Measurements from ENCODE around the gene PTPRK.

The PTPRK gene

GRCh38 chr6:128499079-128499731 is 21.2 kb downstream of the PTPRK start:
- DNase-seq (ENCODE audit: low read depth), result no peak
- TF ChIP-seq CTCF (IDR thresholded peaks at IDR 0.05; ENCODE audit: low read depth, low read length, missing control alignments), result no peak
- H3K4me3 ChIP-seq (ENCODE audit: low read depth, low read length), result no peak overlapping the region

- H3K4me3 ChIP-seq (ENCODE audit: low read depth, low read length), result no peak overlapping the region
- no peak for TF ChIP-seq CTCF (IDR thresholded peaks at IDR 0.05; ENCODE audit: low read depth, low read length, missing control alignments)
- no peak for DNase-seq (ENCODE audit: low read depth)
Measured at GRCh38 chr6:128498234-128498633, 22.2 kb downstream of the PTPRK start.

GRCh38 chr6:128495536-128496333 is 24.7 kb downstream of the PTPRK start:
- DNase-seq (ENCODE audit: low read depth), result no peak
- no peak overlapping the region for H3K4me3 ChIP-seq (ENCODE audit: low read depth, low read length)
- TF ChIP-seq CTCF (IDR thresholded peaks at IDR 0.05; ENCODE audit: low read depth, low read length, missing control alignments), result no peak

GRCh38 chr6:128494440-128494839 is 26.0 kb downstream of the PTPRK start:
- no peak for TF ChIP-seq CTCF (IDR thresholded peaks at IDR 0.05; ENCODE audit: low read depth, low read length, missing control alignments)
- H3K4me3 ChIP-seq (ENCODE audit: low read depth, low read length), result no peak overlapping the region

GRCh38 chr6:128493877-128494276 is 26.5 kb downstream of the PTPRK start:
- no peak for TF ChIP-seq CTCF (IDR thresholded peaks at IDR 0.05; ENCODE audit: low read depth, low read length, missing control alignments)
- H3K4me3 ChIP-seq (ENCODE audit: low read depth, low read length), result no peak overlapping the region
- no peak for DNase-seq (ENCODE audit: low read depth)

More at GRCh38 chr6:128494440-128494839, 26.0 kb downstream of the PTPRK start:
- no peak for DNase-seq (ENCODE audit: low read depth)

GRCh38 chr6:128492386-128492785 is 28.0 kb downstream of the PTPRK start:
- no peak overlapping the region for H3K4me3 ChIP-seq (ENCODE audit: low read depth, low read length)
- TF ChIP-seq CTCF (IDR thresholded peaks at IDR 0.05; ENCODE audit: low read depth, low read length, missing control alignments), result no peak
- no peak for DNase-seq (ENCODE audit: low read depth)
